Right lobe of liver (tissue), 4 donors: Measurements from ENCODE around the gene HTRA3.

Experiments
- POLR2A ChIP-seq: fragments of 450-650 bp; IDR thresholded peaks from one replicate; pipeline ENCODE4 v1.6.1; 2017; ENCODE audit warnings: antibody characterized with exemption, mild to moderate bottlenecking
- TF ChIP-seq, protein P1 (sequence below), 4 donors: fragments of 200-600 bp in 3 of 4; fragments of 450-650 bp in 1 of 4; IDR thresholded peaks; one replicate each; pipeline versions ENCODE4 v1.5.1 to v1.8.0; 2016 to 2022; ENCODE audit warnings: antibody characterized with exemption in 4 of 4, mild to moderate bottlenecking in 2 of 4
- donor health status: DM: no; HTN: no; CAD: no.
- donor health status: DM: no; HTN: no; CAD: no.
- donor health status: DM: no; HTN: yes; CAD: no.

DNA sequence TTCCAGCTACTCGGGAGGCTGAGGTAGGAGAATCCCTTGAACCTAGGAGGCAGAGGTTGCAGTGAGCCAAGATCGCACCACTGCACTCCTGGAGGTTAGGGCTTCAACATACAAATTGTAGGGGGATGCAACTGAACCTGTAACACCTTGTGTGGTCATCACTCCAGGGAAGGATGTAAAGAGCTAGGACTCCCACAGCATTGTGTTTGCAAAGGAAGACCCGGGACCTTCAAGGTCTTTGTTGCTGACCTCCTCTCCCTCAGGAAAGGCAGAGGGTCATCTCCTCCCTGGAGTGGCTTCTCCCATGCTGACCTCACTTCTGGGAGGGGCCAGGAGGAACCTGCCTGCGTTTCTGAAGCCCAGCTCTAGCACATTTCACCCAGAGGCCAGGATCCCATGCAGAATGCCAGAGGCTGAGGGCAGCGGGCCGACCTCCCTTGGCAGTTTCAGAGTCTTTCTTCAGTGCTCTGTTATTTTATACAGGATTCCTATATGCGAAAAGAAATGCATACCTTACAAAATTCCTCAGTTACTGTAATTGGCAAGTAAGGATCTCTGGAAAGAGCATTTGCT, 80.2 kb downstream of the HTRA3 start:
- TF ChIP-seq, protein P1, sequence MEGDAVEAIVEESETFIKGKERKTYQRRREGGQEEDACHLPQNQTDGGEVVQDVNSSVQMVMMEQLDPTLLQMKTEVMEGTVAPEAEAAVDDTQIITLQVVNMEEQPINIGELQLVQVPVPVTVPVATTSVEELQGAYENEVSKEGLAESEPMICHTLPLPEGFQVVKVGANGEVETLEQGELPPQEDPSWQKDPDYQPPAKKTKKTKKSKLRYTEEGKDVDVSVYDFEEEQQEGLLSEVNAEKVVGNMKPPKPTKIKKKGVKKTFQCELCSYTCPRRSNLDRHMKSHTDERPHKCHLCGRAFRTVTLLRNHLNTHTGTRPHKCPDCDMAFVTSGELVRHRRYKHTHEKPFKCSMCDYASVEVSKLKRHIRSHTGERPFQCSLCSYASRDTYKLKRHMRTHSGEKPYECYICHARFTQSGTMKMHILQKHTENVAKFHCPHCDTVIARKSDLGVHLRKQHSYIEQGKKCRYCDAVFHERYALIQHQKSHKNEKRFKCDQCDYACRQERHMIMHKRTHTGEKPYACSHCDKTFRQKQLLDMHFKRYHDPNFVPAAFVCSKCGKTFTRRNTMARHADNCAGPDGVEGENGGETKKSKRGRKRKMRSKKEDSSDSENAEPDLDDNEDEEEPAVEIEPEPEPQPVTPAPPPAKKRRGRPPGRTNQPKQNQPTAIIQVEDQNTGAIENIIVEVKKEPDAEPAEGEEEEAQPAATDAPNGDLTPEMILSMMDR (IDR thresholded peaks at IDR 0.05), result no peak
- no peak for TF ChIP-seq POLR2A
